ENCODE measurements around the gene ADA.

The ADA gene

GRCh38 chr20:44626278-44626677 lies 25.2 kb downstream of the ADA start:
- in situ Hi-C loops (cut with MboI; ENCODE audit: low sequenced_read_pairs), result no loop called here

DNA sequence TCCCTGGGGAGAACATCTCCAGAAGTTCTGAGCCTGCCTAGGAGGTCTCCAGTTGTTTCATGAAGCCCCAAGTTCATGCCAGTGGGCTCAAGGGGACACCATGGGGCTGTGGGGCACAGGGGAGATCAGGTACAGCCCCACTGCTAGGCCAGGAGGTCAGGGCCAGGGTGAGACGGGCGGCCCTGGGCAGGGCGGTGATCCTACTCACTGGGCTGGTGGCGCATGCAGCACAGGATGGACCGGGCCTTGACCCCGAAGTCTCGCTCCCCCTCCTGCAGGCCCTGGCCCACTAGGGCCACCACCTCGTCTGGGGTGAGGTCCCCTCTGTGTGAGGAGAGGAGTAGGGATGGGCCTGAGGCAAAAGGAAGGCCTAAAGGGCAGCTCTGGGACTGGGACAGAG lies 26.1 kb downstream of the ADA start:
- in situ Hi-C loops (cut with MboI; ENCODE audit: low sequenced_read_pairs), result no loop called here

DNA sequence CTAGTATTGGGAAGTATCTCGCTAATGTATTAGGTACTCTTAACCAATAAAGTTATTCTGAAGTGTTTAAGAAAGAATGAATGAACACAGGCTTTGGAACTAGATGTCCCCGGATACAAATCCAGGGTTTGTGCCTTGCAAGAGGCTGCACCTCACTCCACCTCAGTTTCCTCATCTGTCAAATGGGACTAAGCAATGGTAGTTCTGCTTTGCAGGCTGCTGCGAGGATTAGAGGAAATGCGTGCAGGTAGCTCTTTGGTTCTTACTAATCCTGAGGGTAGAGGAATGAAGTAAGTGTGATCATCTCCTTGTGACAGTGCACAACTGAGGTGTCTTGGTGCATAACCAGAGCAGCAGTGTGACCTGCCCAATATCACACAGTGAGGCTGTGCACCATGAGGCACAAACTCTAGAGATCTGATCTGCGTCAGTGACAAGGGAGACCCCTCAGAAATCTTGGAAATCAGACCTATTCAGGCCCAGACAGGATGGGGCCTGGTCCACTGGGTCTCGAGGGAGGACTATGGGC lies 26.7 kb downstream of the ADA start:
- in situ Hi-C loops (cut with MboI; ENCODE audit: low sequenced_read_pairs), result no loop called here

DNA sequence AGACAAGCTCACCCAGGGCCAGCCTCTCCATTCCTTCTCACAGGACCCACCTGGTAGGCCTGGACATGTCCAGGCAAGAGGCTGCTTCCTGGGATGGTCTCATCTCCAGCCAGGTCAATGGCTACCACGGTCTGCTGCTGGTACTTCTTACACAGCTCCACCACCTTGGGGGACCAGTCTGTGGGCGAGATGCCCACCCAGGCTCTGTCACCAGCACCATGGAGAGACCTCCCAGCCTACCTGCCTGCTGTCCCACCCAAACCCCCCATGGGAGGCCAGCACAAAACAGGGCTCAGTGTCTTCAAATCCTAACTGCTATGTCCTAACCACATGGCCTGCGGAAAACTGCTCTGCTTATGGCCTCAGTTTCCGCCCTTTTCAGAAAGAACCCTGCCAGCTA lies 27.3 kb downstream of the ADA start:
- in situ Hi-C loops (cut with MboI; ENCODE audit: low sequenced_read_pairs), result no loop called here

DNA sequence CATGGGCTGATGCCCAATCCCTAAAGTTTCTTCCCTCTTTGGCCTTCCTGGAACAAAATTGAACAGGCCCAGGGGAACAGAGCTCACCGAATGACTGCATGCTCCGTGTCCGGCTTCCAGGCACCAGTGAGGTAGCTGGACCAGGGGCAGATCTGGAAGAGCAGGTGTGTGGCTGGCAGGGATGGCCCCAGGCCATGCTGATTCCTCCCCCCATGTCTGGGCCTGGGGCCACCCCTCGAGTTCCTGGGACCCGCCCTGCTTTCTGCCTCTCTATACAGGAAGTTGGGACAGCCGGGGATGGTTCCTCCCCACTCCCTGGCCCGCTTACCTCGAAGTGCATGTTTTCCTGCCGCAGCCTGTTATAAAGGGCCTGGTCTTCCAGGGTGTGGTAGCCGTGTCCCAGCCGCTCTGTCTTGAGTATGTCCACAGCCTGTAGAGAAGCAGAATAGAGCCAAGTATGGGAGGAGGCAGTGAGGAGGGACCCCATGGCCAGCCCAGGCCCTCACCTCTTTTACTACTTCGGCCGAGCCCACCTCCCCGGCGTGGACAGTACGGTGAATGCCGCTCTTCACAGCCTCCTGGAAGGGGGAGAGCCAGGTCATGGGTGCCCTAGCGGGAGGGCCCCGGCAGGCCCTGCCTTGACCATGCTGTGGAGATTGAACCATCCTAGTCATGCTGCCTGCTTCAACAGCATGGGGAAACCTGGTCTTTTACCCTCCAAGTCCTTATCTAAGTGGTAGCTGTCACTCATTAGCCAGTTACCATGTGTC lies 28.8 kb downstream of the ADA start:
- in situ Hi-C loops (cut with MboI; ENCODE audit: low sequenced_read_pairs), result no loop called here

DNA sequence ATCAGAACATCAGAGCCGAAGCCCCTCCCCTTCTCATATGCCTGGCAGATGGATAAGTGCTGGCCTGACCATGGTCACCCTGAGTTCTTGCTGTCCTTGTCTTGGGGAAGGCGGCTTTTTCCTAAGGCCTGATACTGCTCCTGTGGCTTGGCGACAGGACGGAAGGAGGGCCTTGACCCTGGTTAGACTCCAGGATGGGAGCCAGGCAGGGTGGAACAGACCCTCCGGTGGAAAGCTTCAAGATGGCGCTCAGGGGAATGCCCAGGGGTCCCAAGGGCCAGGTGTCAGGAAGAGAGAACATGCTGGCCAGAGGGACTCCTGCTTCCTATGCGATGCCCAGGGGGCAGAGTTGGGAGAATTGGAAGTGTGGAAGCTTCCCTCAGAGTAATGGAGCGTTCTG lies 29.6 kb downstream of the ADA start:
- in situ Hi-C loops (cut with MboI; ENCODE audit: low sequenced_read_pairs), result no loop called here

DNA sequence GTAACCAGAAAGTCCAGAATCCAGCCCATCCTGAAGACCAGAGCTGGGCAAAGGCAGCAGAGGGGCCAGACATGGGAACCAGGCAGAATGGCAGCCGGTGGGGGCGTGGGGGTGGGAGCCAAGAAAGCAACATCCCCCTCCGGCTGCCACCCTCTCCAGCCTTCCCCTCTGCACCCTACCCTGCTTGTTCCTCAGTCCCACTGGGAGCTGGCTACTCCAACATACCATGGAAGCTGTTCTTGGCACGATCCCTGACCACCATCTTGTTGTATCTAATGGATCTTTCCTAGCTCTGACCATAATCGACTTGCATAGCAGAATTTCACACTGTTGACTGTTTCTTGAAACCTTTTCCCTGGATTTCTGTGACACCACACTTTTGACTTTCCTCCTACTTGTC lies 30.2 kb downstream of the ADA start:
- in situ Hi-C loops (cut with MboI; ENCODE audit: low sequenced_read_pairs), result no loop called here

DNA sequence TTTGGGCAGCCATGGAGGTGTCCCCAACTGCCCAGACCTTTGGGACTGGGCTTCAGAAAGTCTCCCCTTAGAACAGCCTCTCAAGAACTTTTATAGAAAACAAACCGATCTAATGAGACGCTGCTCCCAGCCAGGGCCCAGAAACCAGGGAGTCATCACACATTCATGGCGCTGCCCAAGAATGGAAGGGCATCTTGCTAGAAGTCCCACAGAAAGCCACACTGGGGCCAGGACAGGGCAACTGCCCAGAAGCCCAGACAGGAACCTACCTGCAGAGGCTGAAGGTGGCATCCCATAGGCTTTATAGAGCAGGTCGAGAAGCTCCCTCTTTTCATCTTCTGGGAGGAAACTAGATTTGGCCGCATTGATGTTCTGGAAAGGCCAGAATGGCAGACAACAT lies 31.5 kb downstream of the ADA start:
- in situ Hi-C loops (cut with MboI; ENCODE audit: low sequenced_read_pairs), result no loop called here

- in situ Hi-C loops (cut with MboI; ENCODE audit: low sequenced_read_pairs), result no loop called here
Observed at GRCh38 chr20:44619294-44619693, 32.2 kb downstream of the ADA start.

- in situ Hi-C loops (cut with MboI; ENCODE audit: low sequenced_read_pairs), result no loop called here
Observed at GRCh38 chr20:44618318-44618731, 33.2 kb downstream of the ADA start.

- in situ Hi-C loops (cut with MboI; ENCODE audit: low sequenced_read_pairs), result no loop called here
Observed at GRCh38 chr20:44616604-44616964, 34.9 kb downstream of the ADA start.

GRCh38 chr20:44615876-44616603 lies 35.5 kb downstream of the ADA start:
- in situ Hi-C loops (cut with MboI; ENCODE audit: low sequenced_read_pairs), result no loop called here

DNA sequence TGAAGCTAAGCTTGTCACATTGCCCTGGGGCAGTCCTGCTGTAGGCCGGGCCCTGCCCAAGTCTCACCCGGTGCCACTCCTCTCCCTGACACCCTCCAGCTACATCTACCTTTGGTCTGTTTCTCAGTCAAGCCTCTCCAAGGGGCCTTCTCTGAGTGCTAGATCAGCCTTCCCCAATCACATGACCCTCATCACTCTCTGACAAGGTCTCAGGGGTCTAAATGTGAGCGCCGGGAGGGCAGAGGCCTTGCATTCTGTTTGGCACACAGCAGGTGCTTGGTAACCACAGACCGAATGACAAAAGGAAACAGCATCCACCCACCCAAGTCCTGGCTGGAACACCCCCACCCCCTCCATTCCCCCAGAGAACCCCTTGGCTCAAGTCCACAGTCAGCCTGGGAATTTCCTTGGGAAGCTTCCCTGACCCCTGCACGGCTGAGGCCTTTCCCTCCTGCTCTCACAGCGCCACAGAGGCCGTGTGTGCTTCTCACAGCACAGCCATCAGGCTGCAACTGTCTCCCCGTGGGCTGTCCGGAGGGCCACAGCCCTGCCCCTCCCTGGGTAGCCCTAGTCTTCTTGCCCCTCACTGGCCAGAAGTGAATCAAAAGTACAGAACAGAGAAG lies 36.2 kb downstream of the ADA start:
- in situ Hi-C loops (cut with MboI; ENCODE audit: low sequenced_read_pairs), result no loop called here

DNA sequence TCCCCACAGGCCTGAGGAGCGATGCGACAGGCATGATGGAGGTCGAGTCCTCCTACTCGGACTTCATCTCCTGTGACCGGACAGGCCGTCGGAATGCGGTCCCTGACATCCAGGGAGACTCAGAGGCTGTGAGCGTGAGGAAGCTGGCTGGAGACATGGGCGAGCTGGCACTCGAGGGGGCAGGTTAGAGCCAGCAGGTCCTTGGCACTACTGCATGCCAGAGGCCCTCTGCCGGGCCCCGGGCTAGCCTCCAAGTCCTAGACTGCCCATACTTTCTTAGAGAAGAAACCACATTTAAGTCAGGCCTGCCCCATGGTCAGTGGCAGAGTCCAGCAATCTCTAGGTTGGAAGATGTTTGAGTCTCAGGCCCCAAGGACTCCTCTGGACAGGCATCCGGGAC lies 37.0 kb downstream of the ADA start:
- in situ Hi-C loops (cut with MboI; ENCODE audit: low sequenced_read_pairs), result no loop called here

- in situ Hi-C loops (cut with MboI; ENCODE audit: low sequenced_read_pairs), result no loop called here
Observed at GRCh38 chr20:44613575-44613974, 37.9 kb downstream of the ADA start.

GRCh38 chr20:44610313-44610962 lies 41.1 kb downstream of the ADA start:
- in situ Hi-C loops (cut with MboI; ENCODE audit: low sequenced_read_pairs), result no loop called here

DNA sequence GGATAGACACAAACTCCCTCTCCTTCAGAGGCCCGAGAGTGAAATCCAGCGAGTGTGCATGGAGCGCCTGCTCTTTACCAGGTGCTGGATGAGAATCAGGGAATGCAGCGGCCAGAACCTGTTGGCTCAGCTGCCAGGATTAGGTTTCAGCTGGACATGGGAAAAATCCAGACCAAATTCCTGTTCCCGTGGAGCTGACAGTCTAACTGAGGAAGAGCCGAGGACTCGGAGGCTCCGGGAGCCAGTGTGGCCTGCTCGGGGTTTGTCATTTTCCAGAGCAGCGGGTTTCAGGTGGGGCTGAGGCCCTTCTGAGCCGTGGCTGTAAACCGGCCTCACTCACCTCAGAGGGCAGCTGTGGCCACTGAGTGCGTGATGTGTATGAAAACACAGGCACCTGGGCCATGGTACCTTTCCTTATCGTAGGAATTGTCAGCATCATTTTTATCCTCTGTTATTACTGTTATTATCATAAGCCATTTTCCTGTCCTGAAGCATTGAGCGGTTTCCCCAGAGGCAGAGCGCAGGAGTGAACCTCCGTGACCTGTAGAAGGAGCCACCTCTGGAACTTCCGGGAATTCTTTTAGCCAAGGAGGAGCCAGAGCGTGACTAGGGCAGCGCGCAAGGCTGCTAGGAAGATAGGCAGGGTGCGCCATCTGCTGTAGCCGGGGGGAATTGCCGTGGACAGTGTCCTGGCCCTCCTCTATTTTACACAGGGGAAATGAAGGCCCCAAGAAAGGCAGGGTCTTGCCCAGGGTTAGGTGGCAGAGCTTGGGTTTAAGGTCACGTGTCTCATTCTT lies 41.8 kb downstream of the ADA start:
- in situ Hi-C loops (cut with MboI; ENCODE audit: low sequenced_read_pairs), result no loop called here

DNA sequence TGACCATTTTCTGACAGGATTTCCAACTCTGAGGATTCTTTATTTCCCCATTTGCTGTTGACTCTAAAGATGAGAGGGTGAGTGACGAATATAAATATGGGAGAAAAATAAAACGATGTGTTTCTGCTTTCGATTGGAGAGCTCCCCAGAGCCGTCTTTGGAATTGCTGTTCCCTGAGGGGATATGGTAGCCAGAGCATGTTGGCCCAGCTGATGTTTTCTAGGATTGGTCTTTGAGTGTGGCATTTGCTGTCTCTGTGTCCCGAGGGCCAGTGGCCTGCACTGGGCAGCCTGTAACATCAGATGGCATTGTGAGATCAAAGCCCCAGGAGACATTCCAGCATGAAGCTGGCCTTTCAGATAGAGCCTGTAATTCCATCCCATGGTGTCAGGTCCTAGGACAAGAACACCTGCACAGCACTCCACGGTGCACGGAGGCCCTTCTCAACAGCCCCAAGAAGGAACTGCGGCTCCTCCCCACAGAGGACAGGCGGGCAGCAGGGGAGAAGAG lies 42.4 kb downstream of the ADA start:
- in situ Hi-C loops (cut with MboI; ENCODE audit: low sequenced_read_pairs), result no loop called here

GRCh38 chr20:44606725-44607441 lies 44.6 kb downstream of the ADA start:
- in situ Hi-C loops (cut with MboI; ENCODE audit: low sequenced_read_pairs), result no loop called here

DNA sequence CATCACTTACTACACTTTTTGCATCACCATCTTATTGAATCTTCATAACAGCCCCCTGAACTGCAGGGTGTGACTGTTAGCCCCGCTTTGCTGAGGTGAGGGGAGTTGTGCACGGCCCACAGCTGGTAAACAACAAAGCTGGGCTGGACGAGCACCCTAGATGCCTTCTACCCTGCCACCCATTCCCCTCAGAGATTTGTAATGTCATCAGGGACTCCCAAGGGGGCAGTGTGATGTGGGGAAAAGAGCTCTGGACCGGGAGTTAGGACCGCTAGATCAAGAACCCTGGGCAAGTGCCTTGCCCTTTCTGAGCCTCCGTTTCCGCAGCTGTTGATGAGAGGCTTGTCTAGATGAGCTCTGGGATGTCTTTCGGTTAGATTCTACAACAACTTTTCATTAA lies 48.2 kb downstream of the ADA start:
- in situ Hi-C loops (cut with MboI; ENCODE audit: low sequenced_read_pairs), result no loop called here
